Stimulated activated CD4-positive, alpha-beta T cell treated with anti-CD3 and anti-CD28 coated beads, Interleukin-2, amount 100 ng/mL, for 4 hours (primary cell): ENCODE measurements around the gene COL13A1.

Source experiments
- DNase-seq: peaks from one replicate; pipeline ENCODE4 v3.0.0-alpha.2; 2020; ENCODE audit warnings: low read depth

COL13A1 gene

DNA sequence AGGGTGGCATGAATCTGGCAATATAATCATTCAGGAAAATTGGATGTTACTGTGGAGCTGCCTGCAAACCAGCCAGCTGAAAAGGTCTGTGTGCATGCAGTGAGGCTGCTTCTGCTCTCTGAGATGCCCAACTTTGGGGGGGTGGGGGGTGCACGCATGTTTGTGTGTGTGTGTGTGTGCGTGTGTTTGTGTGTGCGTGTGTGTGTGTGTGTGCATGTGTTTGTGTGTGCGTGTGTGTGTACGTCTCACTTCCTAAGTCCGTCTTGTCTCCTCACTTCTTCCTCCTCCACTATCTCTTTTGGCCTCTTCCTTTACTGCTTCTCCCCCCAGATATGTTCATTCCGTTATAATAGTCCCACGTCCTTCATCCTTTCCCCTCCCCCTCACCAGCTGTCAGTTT, 148.1 kb downstream of the COL13A1 start:
- DNase-seq, result no peak

DNA sequence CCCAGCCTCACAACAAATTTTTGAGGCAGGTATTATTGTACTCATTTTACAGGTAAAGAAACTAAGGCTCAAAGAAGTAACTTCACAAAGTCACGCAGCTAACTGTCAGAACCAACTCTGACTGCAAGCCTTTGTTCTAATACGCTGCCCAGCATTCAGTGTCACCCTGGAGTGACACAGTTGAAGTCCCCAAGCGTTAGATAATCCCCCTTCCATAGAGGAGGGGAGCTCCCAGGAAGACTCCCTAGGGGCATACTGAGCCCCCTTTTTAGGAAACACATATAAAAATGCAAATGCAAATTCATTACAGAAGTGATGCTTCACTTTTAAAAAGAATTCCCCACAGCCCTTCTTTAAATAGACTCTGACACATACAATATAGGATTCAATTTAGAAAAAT, 150.0 kb downstream of the COL13A1 start:
- DNase-seq, result no peak

DNA sequence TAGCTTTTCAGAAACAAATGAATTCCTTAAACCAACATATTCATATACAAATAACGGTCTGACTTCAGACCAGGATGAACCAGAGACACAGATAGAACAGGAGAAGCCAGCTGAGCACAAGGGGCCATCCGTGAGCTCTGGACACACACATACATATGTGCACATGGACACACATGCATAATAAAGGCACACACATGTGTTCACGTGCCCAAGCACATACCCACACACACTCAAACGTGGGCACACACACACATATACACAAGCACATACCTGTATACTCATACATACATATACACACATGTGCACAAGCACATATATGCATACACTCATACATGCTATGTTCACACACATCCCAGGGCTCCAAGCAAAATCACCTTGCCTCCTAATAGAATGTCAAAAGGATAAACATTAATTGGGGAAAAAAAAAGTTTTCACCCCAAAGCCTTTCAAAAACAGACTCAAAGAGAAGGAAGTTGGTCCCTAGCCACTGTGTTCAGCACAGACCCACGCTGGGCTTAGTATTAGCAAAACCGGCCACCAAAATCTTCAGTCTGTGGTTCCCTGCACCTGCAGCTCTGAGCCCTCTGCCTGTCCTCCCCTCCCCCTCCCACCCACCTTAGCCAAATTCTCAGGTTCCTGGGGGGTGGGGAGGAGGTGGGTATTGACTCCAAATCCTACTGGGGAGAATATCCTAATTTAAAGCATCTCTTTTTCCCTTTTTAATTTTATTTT, 150.5 kb downstream of the COL13A1 start:
- no peak for DNase-seq

DNA sequence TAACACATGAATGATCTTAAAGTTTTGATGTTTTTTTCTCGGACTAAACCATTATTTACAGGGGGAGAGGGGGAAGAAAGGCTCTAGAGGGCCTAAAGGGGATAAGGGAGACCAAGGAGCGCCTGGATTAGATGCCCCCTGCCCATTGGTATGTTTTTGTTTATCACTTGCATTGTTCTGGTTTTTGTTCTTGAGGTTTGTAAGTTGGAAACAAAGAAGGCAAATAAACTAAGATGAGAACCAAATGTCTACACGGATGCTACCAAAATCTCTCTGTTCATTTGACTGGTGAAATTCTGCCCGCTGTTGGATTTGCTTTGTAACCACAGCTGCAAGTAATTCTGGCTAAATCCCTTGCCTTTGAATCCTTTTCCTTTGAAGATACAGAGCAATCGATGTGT, 151.1 kb downstream of the COL13A1 start:
- DNase-seq, result no peak

DNA sequence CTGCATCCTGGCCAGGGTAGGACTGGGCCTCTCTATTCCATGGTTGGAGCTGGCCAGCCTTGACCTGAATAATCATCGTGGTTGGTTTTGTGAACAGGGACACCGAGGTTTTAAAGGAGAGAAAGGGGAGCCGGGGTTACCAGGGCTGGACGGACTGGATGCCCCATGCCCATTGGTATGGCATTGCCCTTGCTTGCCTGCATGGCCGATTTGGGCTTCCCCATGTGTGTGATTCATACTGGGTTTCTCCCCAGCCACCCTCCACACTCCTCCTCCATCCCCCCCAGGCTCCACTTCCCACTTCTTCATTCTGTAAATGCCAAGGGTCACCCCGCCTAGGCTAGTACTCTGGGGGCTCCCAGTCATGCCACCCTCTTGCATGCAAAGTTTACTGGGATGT, 152.1 kb downstream of the COL13A1 start:
- DNase-seq, result no peak

DNA sequence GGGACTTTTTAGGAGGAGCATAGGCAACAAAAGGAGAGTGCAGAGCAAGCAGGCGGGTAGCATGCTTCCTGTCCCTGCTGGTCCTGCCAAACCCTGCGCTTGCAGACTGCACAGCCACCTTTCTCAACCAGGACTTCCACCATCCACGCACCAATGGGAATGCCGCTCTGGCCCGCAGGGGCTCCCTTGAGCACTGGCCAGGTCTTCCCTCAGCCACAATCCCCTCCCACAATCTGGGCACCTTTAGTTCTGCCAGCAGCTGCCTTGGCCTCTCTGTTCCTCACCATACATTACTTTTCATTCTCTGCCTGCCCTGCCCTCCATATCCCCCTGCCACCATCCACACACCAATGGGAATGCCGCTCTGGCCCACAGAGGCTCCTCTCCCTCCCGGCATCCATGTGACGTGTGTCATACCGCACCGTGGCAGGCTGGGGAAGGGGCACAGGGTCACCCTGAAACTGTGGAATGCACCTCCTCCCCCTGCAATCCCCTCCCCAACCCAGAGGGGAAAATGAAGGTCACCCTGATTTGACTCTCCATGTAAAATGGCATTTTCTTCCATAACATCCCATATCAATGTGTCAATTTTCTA, 153.6 kb downstream of the COL13A1 start:
- DNase-seq, result no peak

DNA sequence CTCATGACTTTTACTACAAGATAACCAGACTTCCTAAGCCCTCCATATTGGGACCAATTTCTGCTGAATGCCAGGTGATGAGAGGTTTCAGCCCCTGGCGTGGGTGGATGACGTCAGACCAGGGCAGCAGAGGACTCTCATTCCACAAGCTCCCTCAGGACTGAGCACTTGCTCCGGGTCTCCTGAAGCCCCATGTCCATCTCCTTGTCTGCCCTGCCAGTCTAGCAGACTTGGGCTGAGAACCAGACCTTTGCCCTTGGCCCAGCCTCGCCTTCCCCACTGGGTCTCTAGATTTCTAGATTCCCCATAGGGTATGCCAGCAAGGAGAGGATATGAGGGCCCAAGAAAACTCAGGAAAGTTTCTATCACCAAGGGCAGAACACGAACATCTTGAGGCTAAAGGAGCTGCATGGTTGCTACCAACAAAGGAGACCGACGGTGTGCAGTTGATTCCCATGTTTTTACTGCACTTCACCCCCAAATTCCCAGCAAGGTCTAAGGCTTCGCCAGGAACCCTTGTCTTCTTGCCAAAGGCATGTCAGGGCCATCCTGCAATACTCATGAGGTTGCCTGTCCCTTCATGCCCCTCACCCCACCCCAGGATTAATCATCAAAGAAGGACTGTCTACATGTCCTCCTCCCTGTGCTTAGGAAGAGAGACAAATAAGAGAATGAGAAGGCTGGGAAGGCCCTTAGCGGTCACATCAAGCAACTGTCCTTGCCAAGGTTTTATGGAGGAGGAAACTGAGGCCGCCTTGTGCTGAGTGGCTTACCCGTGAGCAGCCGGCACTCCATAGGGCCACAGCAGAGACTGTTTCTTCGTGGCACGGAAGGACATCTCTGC, 154.4 kb downstream of the COL13A1 start:
- DNase-seq, result no peak

DNA sequence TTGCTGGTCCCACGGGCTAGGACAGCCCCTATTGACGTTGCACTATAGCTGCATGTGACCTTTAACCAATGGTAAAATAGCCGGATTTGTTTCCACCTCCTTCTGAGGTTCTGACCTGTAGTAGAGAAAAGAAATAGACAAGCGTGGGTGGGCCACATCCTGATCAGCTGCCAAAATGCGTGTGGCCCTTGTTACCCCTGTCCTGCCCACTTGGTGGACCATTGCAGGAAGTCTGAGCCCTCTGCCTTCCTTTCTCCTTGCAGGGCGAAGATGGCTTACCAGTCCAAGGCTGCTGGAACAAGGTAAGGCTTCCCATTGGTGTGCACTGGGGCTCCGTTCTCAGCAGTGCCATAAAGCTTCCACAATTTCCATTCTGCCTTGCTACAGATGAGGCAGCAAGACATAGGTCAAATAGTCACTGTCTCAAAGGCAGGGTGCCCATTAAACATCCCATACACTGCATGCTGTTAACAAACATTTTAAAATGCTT, 155.1 kb downstream of the COL13A1 start:
- no peak for DNase-seq

DNA sequence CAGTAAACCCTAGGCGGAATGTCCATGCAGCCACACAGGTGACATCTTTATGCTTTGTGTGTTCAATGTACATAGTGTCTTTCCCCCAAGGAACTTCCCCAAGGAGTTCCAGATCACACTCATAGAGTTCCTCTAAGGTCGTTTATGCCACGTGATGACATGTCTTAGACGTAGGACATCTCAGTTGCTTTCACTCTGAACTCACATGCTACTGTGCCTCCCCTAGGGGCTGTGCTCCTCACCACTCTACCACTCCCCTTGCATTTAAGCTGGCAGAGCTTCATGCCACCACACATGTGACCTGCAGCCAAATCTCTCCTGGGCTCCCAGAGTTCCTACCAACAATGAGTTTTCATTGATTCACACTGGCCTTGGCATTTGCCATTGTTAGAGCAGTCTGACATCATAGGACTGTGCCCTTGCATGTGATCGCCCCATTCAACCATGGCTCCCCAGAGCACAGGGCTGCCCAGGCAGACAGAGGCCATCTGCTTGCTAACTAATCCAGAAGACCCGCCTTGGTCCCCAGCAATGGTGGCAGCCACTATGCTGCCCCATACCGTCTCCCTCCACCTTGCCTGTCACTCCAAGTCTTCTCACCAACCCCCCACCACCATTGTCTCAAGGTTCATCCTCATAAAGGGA, 155.7 kb downstream of the COL13A1 start:
- no peak for DNase-seq

DNA sequence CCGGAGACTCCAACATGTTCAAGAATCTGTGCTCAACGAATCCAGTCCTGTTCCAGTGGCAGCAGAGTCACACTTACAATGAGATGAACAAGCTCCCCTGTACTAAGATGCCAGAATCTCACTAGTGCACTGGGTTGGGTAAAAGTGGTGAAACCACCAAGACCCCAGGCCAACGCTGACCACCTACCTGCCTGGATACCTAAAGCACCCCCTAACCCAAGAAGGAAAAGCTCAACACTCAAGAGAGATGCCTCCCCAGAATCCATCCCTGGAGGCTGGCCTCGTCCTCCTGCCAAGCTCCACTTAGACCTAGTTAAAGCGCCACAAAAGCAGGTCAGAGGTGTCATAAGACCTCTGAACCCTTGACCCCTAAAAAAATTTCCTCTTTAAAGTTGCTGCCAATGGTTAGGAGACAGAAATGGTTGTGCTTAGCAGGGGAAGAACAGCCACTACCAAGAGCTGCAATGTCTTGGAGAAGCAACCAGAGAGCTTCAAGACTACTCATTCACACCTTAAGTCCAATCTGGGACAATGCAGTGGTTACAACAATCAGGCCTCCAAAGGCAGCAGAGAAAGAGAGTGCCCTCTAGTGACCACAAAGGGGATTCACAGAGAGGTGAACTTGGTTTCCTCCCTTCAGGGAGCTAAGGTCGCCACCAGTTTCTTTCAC, 156.3 kb downstream of the COL13A1 start:
- no peak for DNase-seq

DNA sequence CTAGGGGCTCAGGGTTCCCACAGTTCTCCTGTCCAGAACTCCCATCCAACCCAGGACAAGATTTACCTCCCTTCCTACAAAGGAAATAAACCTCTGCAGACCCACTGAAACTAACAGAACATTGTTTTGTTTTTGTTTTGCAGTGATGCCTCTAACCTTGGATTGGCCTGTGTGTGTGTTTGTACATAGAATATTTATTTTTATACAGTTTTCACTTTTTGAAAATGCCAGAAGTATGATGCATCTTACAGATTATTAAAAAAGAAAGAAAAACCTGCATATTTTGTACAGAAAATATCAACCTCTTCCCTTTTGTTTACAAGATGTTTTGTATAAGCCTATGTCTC, 156.8 kb downstream of the COL13A1 start:
- DNase-seq, result no peak

DNA sequence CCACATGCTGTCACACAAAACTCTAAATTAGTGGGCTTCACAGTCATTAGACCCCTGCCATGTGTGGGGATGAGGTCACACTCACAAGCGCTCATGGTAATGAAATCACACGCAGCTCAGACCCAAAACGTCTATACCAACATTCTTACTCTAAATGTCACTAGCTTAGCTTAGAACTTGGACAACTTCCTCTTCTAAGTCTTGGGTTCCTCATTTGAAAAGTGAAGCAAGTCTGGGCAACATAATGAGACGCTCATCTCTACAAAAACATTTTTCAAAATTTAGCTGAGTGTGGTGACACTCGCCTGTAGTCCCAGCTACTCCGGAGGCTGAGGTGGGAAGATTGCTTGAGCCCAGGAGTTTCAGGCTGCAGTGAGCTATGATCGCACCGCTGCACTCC, 158.2 kb downstream of the COL13A1 start:
- no peak for DNase-seq

DNA sequence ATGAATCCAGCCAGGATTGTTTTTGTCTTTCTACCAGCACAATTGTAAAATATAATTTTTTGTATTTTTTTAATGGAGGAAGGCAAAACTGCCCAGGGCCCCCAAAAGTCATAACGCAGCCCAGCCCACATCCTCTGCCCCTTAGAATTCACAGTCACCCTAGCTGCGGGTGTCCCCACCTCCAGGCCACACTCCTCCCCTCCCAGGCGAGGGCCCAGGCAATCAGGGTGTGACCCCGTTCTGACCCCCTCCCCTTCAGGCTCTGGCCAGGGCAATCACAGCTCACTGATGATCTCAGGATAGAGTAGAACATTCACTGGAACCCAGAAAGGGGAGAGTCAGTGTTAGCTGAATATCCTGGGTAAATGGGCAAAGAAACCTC, 158.9 kb downstream of the COL13A1 start:
- no peak for DNase-seq

DNA sequence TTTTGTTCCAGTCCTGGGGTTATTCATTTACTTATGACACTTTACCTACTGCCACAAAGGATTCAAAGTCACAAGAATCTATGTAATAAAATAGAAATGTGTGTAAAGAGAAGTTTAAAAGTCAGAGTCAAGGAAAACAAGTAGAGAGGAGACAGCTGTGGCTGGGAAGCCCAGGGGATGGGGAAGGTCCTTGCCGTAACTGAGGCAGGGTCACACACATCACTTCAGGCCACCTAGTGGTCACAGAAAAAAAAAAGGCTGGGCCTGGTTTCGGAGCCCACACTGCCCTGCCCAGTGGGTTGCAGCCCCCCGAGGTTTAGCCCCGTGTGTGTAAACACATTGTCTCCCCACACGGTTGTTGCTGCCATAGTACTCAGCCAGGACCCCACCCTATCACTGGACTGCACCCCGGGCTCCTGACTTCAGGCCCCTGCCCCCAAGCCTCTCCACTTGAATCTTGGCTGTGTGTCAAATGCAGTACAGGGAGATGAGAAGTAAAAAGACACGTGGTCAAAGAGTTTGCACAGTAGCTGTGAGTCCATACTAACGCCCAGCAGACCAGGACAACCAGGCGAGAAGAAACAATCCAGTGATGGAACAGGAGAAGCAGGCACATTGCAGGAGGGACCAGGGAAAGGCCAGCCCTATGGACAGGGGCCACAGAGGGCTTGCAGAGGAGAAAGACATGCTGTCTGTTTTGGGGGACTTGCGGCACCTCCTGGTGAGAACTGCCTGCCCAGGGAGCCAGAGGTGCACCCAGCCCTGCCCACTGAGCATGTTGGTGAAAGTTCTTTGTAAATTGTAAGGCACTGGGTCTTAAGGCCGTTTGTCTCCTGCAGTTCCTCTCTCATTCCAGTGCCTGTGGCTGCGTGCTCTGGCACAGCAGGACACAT, 159.5 kb downstream of the COL13A1 start:
- DNase-seq, result no peak

DNA sequence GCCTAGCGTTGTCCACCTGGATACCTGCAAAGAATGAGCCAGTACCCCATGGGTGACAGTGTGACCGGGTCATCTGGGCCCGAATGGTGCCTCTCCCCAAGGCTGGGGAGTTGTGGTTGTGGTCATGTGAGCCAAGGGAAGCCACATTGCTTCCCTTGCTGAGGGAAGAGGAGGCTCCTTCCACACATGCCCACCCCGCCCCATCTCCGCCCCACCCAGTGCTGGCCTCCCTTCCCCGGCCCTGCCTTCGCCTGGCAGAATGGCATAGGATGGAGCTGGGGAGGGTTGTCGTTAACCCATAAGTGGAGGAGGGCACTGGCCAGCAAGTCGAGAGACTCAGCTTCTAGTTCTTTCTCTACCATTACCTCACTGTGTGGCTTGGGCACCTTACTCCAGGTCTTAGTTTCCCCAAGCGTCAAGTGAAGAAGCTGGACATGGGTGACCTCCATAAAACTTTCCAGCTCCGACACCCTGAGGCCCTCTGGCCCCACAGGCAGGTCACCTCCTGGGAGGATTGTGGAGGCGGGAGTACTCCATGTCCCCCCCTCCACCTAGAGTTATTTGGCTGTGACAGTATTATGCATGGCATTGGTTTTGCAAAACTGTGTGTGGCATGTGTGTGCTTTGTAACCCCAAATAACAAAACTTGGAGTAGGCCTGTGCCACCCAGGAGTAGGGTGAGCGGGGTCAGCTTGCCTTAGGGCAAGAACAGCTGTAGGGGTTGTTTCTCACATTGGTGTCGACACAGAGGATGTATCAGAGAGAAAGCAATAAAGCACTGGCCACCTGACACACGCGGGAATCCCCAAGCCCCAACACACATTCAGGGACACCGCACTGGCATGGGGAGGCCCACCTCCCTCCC, 160.4 kb downstream of the COL13A1 start:
- no peak for DNase-seq

DNA sequence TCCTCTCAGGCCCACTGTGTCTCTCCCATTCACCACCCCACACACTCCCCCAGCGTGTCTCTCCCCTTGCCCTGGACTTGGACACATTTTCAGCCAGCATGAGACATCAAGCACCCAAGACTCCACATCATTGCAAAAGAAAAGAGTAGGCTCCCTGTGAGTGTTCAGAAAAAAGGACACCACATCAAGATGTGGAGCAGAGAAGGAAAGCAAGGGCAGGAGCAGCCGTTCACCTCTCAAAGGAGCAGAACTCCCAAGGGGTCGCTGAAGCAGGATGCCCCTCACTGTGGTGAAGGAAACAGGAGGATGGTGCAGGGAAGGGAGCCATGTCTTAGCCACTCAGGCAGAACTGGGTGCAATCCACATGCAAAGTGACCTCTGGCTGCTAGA, 161.0 kb downstream of the COL13A1 start:
- no peak for DNase-seq

DNA sequence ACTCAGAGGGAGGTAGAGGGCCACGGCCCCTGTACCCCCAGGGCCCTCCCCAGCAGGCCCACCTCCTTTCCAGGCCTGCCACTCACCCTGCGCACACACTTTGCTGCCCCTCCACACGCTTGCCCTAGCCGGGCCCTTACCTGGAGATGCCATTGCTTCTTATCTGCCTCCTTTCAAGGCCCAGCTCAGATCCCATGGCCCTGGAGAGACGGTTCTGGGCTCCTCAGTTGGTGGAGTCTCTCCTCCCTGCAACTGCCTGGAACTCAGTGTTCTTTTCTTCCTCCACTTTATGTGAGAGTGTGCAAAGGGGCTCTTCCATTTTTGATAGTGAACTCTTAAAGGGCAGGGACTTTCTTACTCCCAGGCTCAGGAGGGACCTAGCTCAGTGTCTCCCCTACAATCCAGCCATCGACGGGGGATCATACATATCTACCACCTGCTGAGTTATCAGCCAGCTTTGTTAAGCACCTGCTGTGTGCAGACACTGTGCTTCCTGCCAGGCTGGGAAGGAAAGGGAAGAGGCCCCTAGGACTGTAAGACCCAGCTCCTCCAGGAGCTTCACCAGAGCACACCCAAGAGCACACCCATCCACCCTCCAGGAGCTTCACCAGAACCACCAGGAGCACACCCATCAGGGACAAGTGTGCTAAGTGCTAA, 161.6 kb downstream of the COL13A1 start:
- no peak for DNase-seq

DNA sequence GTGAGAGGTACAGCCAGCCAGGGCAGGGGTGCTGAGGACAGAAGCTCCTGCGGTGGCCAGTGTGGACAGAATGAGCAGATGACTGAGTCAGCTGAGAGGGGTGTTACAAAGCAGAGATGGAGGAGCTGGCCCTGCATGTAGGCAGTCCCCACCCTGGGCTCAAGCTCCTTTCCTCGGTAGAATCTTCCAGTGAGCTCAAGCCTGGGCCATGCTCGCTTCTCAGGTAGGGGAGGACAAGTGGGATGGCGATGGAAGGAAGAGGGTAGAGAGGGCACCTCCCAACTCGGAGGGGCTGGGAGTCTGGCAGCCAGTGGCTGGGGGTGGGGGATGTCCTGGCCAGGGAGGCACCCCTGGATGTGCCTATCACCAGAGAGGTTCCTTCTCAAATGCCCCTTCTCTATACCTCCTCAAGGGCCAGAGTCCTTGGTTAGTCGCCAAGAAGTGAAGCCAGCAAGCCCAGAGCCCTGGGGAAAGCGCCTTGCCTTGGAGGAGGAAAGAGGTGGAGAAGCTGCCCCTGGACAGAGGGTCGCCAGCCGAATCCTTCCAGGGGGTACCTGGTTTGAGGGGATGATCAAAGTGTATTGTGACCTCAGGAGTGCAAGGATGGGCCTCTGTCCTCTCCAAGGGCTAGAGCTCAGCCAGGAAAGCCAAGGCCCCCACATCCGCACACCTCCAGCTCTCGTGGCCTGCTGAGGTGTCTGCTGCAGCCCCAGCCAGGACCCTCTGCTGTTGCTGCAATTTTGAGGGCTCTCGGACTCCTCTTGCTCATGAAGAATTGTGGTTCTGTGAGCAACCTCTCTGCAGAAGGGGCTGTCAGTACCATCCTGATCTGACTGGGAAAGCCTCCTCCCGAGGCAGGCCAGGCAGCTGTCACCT, 162.4 kb downstream of the COL13A1 start:
- no peak for DNase-seq

DNA sequence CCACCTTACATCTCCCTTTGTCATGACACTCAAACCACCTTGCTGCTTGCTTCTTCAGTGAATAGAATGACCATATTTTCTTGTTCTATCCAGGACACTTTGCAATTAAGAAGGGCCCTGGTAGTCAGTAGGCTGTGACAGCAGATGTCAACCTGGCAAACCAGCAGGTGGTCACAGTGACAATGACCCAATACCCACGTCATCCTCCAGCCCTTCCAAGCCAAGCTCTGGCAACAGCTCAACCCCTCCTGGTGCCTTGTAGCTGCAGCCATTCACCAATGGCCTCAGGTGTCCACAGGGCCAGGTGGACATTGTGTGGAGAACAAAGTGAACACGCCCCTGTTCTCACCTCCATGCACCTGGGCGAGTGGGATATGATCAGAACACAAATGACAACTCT, 163.4 kb downstream of the COL13A1 start:
- DNase-seq, result no peak
